H1 (cell line): ENCODE results near the gene ASXL1. TPM values are rescaled to one million over a fixed set of nuclear protein-coding genes. Genes with fewer than 3 reads are reported as not detected.

Experiments
- CTCF ChIA-PET: fragments of 300-600 bp; sonication (Branson Sonifier 250); formaldehyde crosslinking; loops from one replicate; lab custom pipeline; 2021; ENCODE audit not compliant: partially characterized antibody; lab: Charles Lee
- POLR2A ChIA-PET: fragments of 300-600 bp; sonication (Branson Sonifier 250); formaldehyde crosslinking; loops from one replicate; lab custom pipeline; 2021; ENCODE audit warnings: inconsistent platforms; ENCODE audit not compliant: partially characterized antibody; lab: Charles Lee
- DNase-seq, 2 experiments: peaks; one replicate each; pipeline versions ENCODE4 v3.0.0 to v3.0.0-alpha.2; 2010 to 2022; ENCODE audit warnings: low spot score in 2 of 2, low read depth in 1 of 2, mixed read lengths in 1 of 2
- FAIRE-seq: peaks from 2 replicates; lab custom pipeline; 2011; peaks lifted over from hg19 to GRCh38; lab: Jason Lieb, UNC
- H2AFZ ChIP-seq: 2 replicates; pipeline ENCODE4 v1.8.1; 2012; ENCODE audit warnings: low read length, inconsistent platforms
- H2AK5ac ChIP-seq: 2 replicates; pipeline ENCODE4 v1.6.1; 2013; ENCODE audit warnings: low read depth, low read length
- H2BK120ac ChIP-seq: replicated peaks from 2 replicates; pipeline ENCODE3; 2013; ENCODE audit warnings: low read depth, low read length, inconsistent platforms
- H2BK12ac ChIP-seq: 2 replicates; pipeline ENCODE4 v1.6.1; 2013; ENCODE audit warnings: low read depth, low read length
- H2BK15ac ChIP-seq: 2 replicates; pipeline ENCODE4 v1.6.1; 2013; ENCODE audit warnings: low read length
- H2BK20ac ChIP-seq: 2 replicates; pipeline ENCODE4 v1.6.1; 2013; ENCODE audit warnings: low read length
- H2BK5ac ChIP-seq: 2 replicates; pipeline ENCODE4 v1.6.1; 2013; ENCODE audit warnings: low read depth, low read length
- H3K14ac ChIP-seq: 2 replicates; pipeline ENCODE4 v1.6.1; 2013; ENCODE audit warnings: inconsistent platforms; ENCODE audit not compliant: insufficient read length
- H3K18ac ChIP-seq: 2 replicates; pipeline ENCODE4 v1.6.1; 2013; ENCODE audit warnings: low read length; ENCODE audit errors: extremely low read depth
- H3K23ac ChIP-seq: 2 replicates; pipeline ENCODE4 v1.6.1; 2013; ENCODE audit warnings: inconsistent platforms; ENCODE audit not compliant: insufficient read length
- H3K23me2 ChIP-seq: 2 replicates; pipeline ENCODE4 v1.6.1; 2013; ENCODE audit warnings: low read depth, low read length
- H3K27ac ChIP-seq: 2 replicates; pipeline ENCODE4 v1.6.1; 2011; ENCODE audit warnings: low read depth, low read length, inconsistent platforms
- H3K27me3 ChIP-seq, 4 experiments: replicated peaks in 1 of 4; 1 replicate in 1 of 4; 2 replicates in 3 of 4; pipeline versions ENCODE4 v1.6.1 to v1.8.1; 2011 to 2013; ENCODE audit warnings: low read length in 3 of 4, mild to moderate bottlenecking in 3 of 4, inconsistent platforms in 2 of 4, mixed read lengths in 2 of 4, moderate library complexity in 1 of 4; ENCODE audit not compliant: control insufficient read depth in 3 of 4, insufficient read depth in 3 of 4; ENCODE audit errors: extremely low read depth in 1 of 4
- H3K36me3 ChIP-seq, 4 experiments: 2 replicates each; pipeline versions ENCODE4 v1.6.1 to v1.8.1; 2011 to 2013; ENCODE audit warnings: mild to moderate bottlenecking in 4 of 4, low read length in 3 of 4, moderate library complexity in 2 of 4, control low read depth in 1 of 4, inconsistent platforms in 1 of 4; ENCODE audit not compliant: insufficient read depth in 4 of 4, control insufficient read depth in 2 of 4
- H3K4ac ChIP-seq: replicated peaks from 2 replicates; pipeline ENCODE3; 2013; ENCODE audit warnings: low read length, low read depth, mixed read lengths, inconsistent platforms; ENCODE audit not compliant: insufficient read length
- H3K4me1 ChIP-seq, 4 experiments: replicated peaks in 1 of 4; 1 replicate in 1 of 4; 2 replicates in 3 of 4; pipeline versions ENCODE4 v1.6.1 to v1.8.1; 2011 to 2013; ENCODE audit warnings: low read length in 3 of 4, inconsistent platforms in 2 of 4, mixed read lengths in 1 of 4; ENCODE audit not compliant: insufficient read depth in 4 of 4, control insufficient read depth in 3 of 4
- H3K4me2 ChIP-seq, 2 experiments: 2 replicates each; pipeline versions ENCODE4 v1.6.1 to v1.8.1; 2011 to 2013; ENCODE audit warnings: low read depth in 2 of 2, low read length in 2 of 2, control low read depth in 1 of 2, inconsistent platforms in 1 of 2, mild to moderate bottlenecking in 1 of 2; ENCODE audit not compliant: insufficient read depth in 1 of 2
- H3K4me3 ChIP-seq, 4 experiments: fragments of 200-600, 300-600 bp in 1 of 4; sonication (generic), shearing (Covaris generic), sonication (Bioruptor Twin) in 1 of 4; 2 replicates each; pipeline versions ENCODE4 v1.5.1 to v1.8.1; 2011 to 2016; ENCODE audit warnings: low read length in 4 of 4, low read depth in 3 of 4, control low read depth in 2 of 4, inconsistent platforms in 2 of 4, mild to moderate bottlenecking in 2 of 4, mixed read lengths in 1 of 4, moderate library complexity in 1 of 4; ENCODE audit not compliant: insufficient read depth in 2 of 4; ENCODE audit errors: extremely low read depth in 1 of 4
- H3K56ac ChIP-seq: replicated peaks from 2 replicates; pipeline ENCODE3; 2013; ENCODE audit warnings: low read depth, mild to moderate bottlenecking, mixed read lengths, low read length, inconsistent platforms; ENCODE audit not compliant: insufficient read length
- H3K79me1 ChIP-seq: 2 replicates; pipeline ENCODE4 v1.6.1; 2013; ENCODE audit warnings: low read depth, low read length, control low read depth
- H3K79me2 ChIP-seq, 2 experiments: 2 replicates each; pipeline versions ENCODE4 v1.6.1 to v1.8.1; 2012 to 2013; ENCODE audit warnings: low read length in 2 of 2, mild to moderate bottlenecking in 2 of 2, inconsistent platforms in 1 of 2; ENCODE audit not compliant: insufficient read depth in 2 of 2, control insufficient read depth in 1 of 2
- H3K9ac ChIP-seq, 4 experiments: replicated peaks in 1 of 4; 1 replicate in 1 of 4; 2 replicates in 3 of 4; pipeline versions ENCODE4 v1.6.1 to v1.8.1; 2011 to 2013; ENCODE audit warnings: low read depth in 3 of 4, low read length in 3 of 4, control low read depth in 2 of 4, mild to moderate bottlenecking in 2 of 4, moderate library complexity in 2 of 4, inconsistent platforms in 1 of 4; ENCODE audit errors: extremely low read depth in 1 of 4
- H3K9me3 ChIP-seq, 2 experiments: 2 replicates each; pipeline versions ENCODE4 v1.6.1 to v1.8.1; 2012 to 2013; ENCODE audit warnings: mild to moderate bottlenecking in 2 of 2, moderate library complexity in 2 of 2, control low read depth in 1 of 2, inconsistent platforms in 1 of 2, low read depth in 1 of 2, low read length in 1 of 2, mixed read lengths in 1 of 2; ENCODE audit not compliant: insufficient read depth in 2 of 2
- H4K20me1 ChIP-seq, 2 experiments: replicated peaks in 1 of 2; 2 replicates each; pipeline versions ENCODE3 to v1.8.1; 2011 to 2013; ENCODE audit warnings: inconsistent platforms in 2 of 2, low read length in 2 of 2, mild to moderate bottlenecking in 1 of 2; ENCODE audit not compliant: insufficient read depth in 2 of 2, control insufficient read depth in 1 of 2
- H4K5ac ChIP-seq: 2 replicates; pipeline ENCODE4 v1.6.1; 2013; ENCODE audit warnings: low read length, low read depth, mixed read lengths, inconsistent platforms; ENCODE audit not compliant: insufficient read length
- H4K8ac ChIP-seq: 2 replicates; pipeline ENCODE4 v1.8.0; 2013; ENCODE audit warnings: mild to moderate bottlenecking, moderate library complexity, low read length, inconsistent platforms; ENCODE audit not compliant: insufficient read depth; ENCODE audit errors: extremely low read depth
- H4K91ac ChIP-seq: replicated peaks from 2 replicates; pipeline ENCODE3; 2013; ENCODE audit warnings: low read length, mixed read lengths, inconsistent platforms; ENCODE audit not compliant: insufficient read length
- CREB1 ChIP-seq: IDR thresholded peaks from 2 replicates; pipeline ENCODE4 v1.6.1; 2012; ENCODE audit warnings: inconsistent platforms
- EP300 ChIP-seq, 2 experiments: IDR thresholded peaks; 1 replicate in 1 of 2; 2 replicates in 1 of 2; pipeline ENCODE4 v1.6.1; 2011 to 2012; ENCODE audit warnings: low read depth in 2 of 2, low read length in 2 of 2, mild to moderate bottlenecking in 2 of 2, borderline replicate concordance in 1 of 2, inconsistent platforms in 1 of 2, moderate library complexity in 1 of 2
- EZH2 ChIP-seq: fragments of 200-600 bp; sonication (generic); IDR thresholded peaks from 2 replicates; pipeline ENCODE4 v1.7.1; 2012; ENCODE audit warnings: low read depth, mild to moderate bottlenecking, moderate library complexity, low read length, inconsistent platforms; ENCODE audit not compliant: severe bottlenecking
- PHF8 ChIP-seq: fragments of 200-600 bp; sonication (generic); conservative IDR thresholded peaks from 2 replicates; pipeline ENCODE4 v1.7.1; 2012; ENCODE audit warnings: low read depth, mild to moderate bottlenecking, inconsistent platforms, low read length, moderate library complexity
- POLR2A ChIP-seq, 2 experiments: IDR thresholded peaks; 1 replicate in 1 of 2; 2 replicates in 1 of 2; pipeline ENCODE4 v1.6.1; 2011; ENCODE audit warnings: low read depth in 2 of 2, low read length in 2 of 2, mild to moderate bottlenecking in 2 of 2; ENCODE audit errors: control extremely low read depth in 1 of 2
- POLR2AphosphoS5 ChIP-seq: IDR thresholded peaks from 2 replicates; pipeline ENCODE4 v1.6.1; 2011; ENCODE audit warnings: low read depth, low read length
- RAD21 ChIP-seq, 2 experiments: IDR thresholded peaks in 1 of 2; conservative IDR thresholded peaks in 1 of 2; 2 replicates each; pipeline ENCODE4 v1.6.1; 2011; ENCODE audit warnings: low read depth in 2 of 2, low read length in 2 of 2, improper control_type of control experiment in 1 of 2, inconsistent platforms in 1 of 2, mild to moderate bottlenecking in 1 of 2, moderate library complexity in 1 of 2
- RNF2 ChIP-seq: fragments of 200-900, 300-1000 bp; sonication (generic); IDR thresholded peaks from 2 replicates; pipeline ENCODE4 v1.7.1; 2016; ENCODE audit warnings: borderline replicate concordance, low read depth, mild to moderate bottlenecking, antibody characterized with exemption, low read length; ENCODE audit not compliant: poor library complexity, severe bottlenecking; ENCODE audit errors: missing control alignments
- SIX5 ChIP-seq: IDR thresholded peaks from 2 replicates; pipeline ENCODE4 v1.6.1; 2011; ENCODE audit warnings: mild to moderate bottlenecking, low read depth, low read length
- SUZ12 ChIP-seq: fragments of 200-600 bp; sonication (generic); IDR thresholded peaks from 2 replicates; pipeline ENCODE4 v1.6.1; 2012; ENCODE audit warnings: mild to moderate bottlenecking, inconsistent platforms, low read length, moderate library complexity, mixed read lengths
- TAF1 ChIP-seq: IDR thresholded peaks from 2 replicates; pipeline ENCODE4 v1.6.1; 2011; ENCODE audit warnings: mild to moderate bottlenecking, low read depth, low read length
- WGBS, 2 experiments: shearing (Covaris generic) in 1 of 2; methylation state at CpG; one replicate each; pipeline versions ENCODE4 v1.1.6 to v1.1.7; 2013 to 2015; ENCODE audit warnings: low lambda C conversion rate in 2 of 2, mixed read lengths in 2 of 2, inconsistent platforms in 1 of 2, low coverage in 1 of 2, missing lambda C conversion rate in 1 of 2; ENCODE audit not compliant: insufficient replicate concordance in 2 of 2, insufficient coverage in 1 of 2, insufficient read length in 1 of 2; ENCODE audit errors: extremely low coverage in 1 of 2, missing lambda C conversion rate in 1 of 2; 5-methylcytosine and 5-hydroxymethylcytosine counted together
- polyA plus RNA-seq, 7 experiments: library from polyadenylated mRNA; depleted of rRNA in 3 of 7; stranded (reverse) in 5 of 7; unstranded in 2 of 7; fragments of >200 nt in 5 of 7; fragments of 200-250 nt in 2 of 7; gene quantifications; 1 replicate in 5 of 7; 2 replicates in 1 of 7; 4 replicates in 1 of 7; pipeline versions ENCODE4 v1.2.1 to v1.2.3, GENCODE V29; 2011 to 2013; ENCODE audit warnings: missing spikeins in 2 of 7, mixed read lengths in 2 of 7
- total RNA-seq: library from RNA; stranded (reverse); fragmentation: NEBNext Ultra II Directional; extraction: Animal tissue kit (Norgen Biotek cat#: 25700); gene quantifications from 2 replicates; pipeline ENCODE4 v1.2.1, GENCODE V29; 2021

Gene ASXL1
- total and polyA plus RNA-seq, 2 of the 8 experiments (the other 6 are each of a cell fraction or from before 2014, with no cell fraction given), result 10.6 to 26.5 TPM

DNA sequence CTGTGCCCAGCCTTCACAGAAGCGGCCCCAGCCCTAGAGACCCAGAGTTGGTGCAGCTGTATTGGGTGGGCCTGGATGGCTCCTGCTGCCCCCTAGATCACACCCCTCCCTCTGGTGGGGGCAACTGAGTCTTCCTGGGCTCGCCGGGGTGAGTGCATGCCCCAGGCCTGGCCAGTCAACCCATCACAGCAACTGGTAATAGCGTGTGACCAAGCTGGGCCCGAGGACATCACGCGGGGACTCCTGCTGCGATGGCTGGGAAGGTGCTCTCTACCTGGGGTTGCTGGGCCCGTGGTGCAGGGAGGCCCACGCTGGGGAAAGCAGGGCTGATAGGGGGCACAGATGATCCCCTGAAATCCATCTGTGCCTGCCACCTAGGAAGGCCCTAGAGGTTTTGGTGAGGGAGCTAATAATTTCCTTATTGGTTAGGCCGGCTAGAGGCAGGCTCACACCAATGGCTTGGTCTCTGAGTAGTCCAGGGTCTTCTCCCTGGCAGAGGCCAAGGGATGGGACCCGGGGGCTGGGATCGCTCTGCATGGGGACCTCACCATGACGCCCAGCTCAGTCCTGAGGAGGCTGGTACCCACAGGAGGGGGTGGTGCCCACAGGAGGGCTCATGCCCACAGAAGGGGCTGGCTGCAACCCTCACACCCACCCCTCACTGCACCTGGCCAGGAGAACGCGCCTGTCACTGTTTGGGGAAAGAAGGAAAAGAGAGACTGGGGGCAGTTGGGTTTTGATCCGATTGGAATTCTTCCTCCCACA lies 103.9 kb downstream of the ASXL1 start:
- no peak overlapping the region for H2BK15ac ChIP-seq
- H4K8ac ChIP-seq, result no peak overlapping the region
- H3K14ac ChIP-seq, result no peak overlapping the region
- no peak overlapping the region for H2AFZ ChIP-seq
- no peak overlapping the region for H3K27ac ChIP-seq
- no peak overlapping the region for H4K5ac ChIP-seq
- no peak overlapping the region for H2AK5ac ChIP-seq
- H2BK5ac ChIP-seq, result peak overlapping the region; percentile 35; the same call in 1 of the 2 replicates
- H3K4me3 ChIP-seq, result no peak overlapping the region
- no peaks in the 10 kb centered on the region for H3K9me3 ChIP-seq
- WGBS, 2 experiments, result 81% methylated on average over 16 of the region's 17 CpGs; no CpG with 5 or more reads in 1 of the 2 experiments
- H2BK20ac ChIP-seq, result no peak overlapping the region
- H4K20me1 ChIP-seq, result peaks cover 17 to 37% of the 10 kb centered on the region in 2 experiments
- H3K23ac ChIP-seq, result no peak overlapping the region
- no peaks in the 10 kb centered on the region; a peak in 1 of 4 replicates for H3K79me2 ChIP-seq
- peaks cover 0 to 33% (median 24%) of the 10 kb centered on the region in 4 experiments; a peak in 6 of 7 replicates for H3K4me1 ChIP-seq
- no peak for DNase-seq
- POLR2A ChIA-PET, result interaction anchor here (1.1 kb wide), 1 partner anchor 12 kb away, joined by 3 read pairs; no protein-coding TSS in a partner anchor
- no peak overlapping the region for H2BK120ac ChIP-seq
- no peak overlapping the region for H3K9ac ChIP-seq
- no peak overlapping the region for H3K4me2 ChIP-seq
- no peaks in the 10 kb centered on the region for H3K27me3 ChIP-seq
- no peak overlapping the region for H3K56ac ChIP-seq
- H3K4ac ChIP-seq, result no peak overlapping the region
- CTCF ChIA-PET, result interaction anchor here (1.4 to 1.6 kb wide), 2 partner anchors 18 to 24 kb away, joined by 3 to 5 read pairs; no protein-coding TSS in a partner anchor
- no peaks in the 10 kb centered on the region; the same call in 1 of the 2 replicates for H3K23me2 ChIP-seq
- no peak for FAIRE-seq
- no peak overlapping the region for H3K18ac ChIP-seq
- H2BK12ac ChIP-seq, result no peak overlapping the region
- peaks cover 2% of the 10 kb centered on the region for H3K79me1 ChIP-seq
- no peaks in the 10 kb centered on the region for H3K36me3 ChIP-seq
- H4K91ac ChIP-seq, result no peak overlapping the region
- TF ChIP-seq TAF1 (no peak), SIX5 (no peak), PHF8 (no peak), SUZ12 (no peak), EZH2 (no peak), RAD21 (IDR thresholded peaks at IDR 0.05 in 1 of 2, conservative IDR thresholded peaks at IDR 0.05 in 1 of 2; ENCODE audit: low read depth in 2 of 2, low read length in 2 of 2) (no peak), CREB1 (no peak), RNF2 (no peak), POLR2AphosphoS5 (no peak), EP300 (IDR thresholded peaks at IDR 0.05; ENCODE audit: borderline replicate concordance in 1 of 2, low read depth in 2 of 2, low read length in 2 of 2) (no peak), POLR2A (IDR thresholded peaks at IDR 0.05; ENCODE audit: control extremely low read depth in 1 of 2, low read depth in 2 of 2, low read length in 2 of 2) (no peak)
